Lower lobe of right lung (tissue), 2 donors: ENCODE results near the gene MTMR12. TPM values are rescaled to one million over a fixed set of nuclear protein-coding genes. Genes with fewer than 3 reads are reported as not detected.

Experiments used
- ATAC-seq, 2 donors: fragments of 200-7000 bp; cut with Tn5 transposase; one replicate each; pipeline ENCODE4 v1.9.1; 2020 to 2022; ENCODE audit warnings: mild to moderate bottlenecking in 2 of 2, moderate library complexity in 2 of 2
- DNase-seq: peaks from one replicate; pipeline ENCODE4 v3.0.0-alpha.2; 2020
- H3K27ac ChIP-seq: fragments of 200-600 bp; one replicate; pipeline ENCODE4 v1.8.0; 2022
- H3K27me3 ChIP-seq: fragments of 200-600 bp; one replicate; pipeline ENCODE4 v1.8.0; 2022; ENCODE audit warnings: low read depth
- H3K36me3 ChIP-seq: fragments of 200-600 bp; one replicate; pipeline ENCODE4 v1.8.0; 2022; ENCODE audit warnings: mild to moderate bottlenecking
- H3K4me1 ChIP-seq: fragments of 200-600 bp; one replicate; pipeline ENCODE4 v1.8.0; 2022
- H3K4me3 ChIP-seq: fragments of 200-600 bp; one replicate; pipeline ENCODE4 v1.8.0; 2022; ENCODE audit warnings: mild to moderate bottlenecking
- H3K9me3 ChIP-seq: fragments of 200-600 bp; one replicate; pipeline ENCODE4 v1.8.0; 2022
- CTCF ChIP-seq: fragments of 200-600 bp; IDR thresholded peaks from one replicate; pipeline ENCODE4 v1.8.0; 2022; ENCODE audit warnings: antibody characterized with exemption, mild to moderate bottlenecking
- intact Hi-C: fragments of 100-400 bp; cut with DNase I; formaldehyde crosslinking; loops from one replicate; pipeline ENCODE4 v1.11.0; 2022
- total RNA-seq: library from RNA; stranded (reverse); fragmentation: NEBNext Ultra II Directional; extraction: Animal tissue kit (Norgen Biotek cat#: 25700); gene quantifications from one replicate; pipeline ENCODE4 v1.2.1, GENCODE V29; 2021
- donor health status: DM: no; HTN: yes; CAD: no; lungs with severe emphysema.

Gene MTMR12
- total RNA-seq, 1 donor from 2014 or later: 39.3 TPM

- H3K4me1 ChIP-seq: peaks cover 32% of the 10 kb centered on the region
- H3K36me3 ChIP-seq: peaks cover 38% of the 10 kb centered on the region
- peak overlapping the region; percentile 42 for H3K27ac ChIP-seq
- no peaks in the 10 kb centered on the region for H3K27me3 ChIP-seq
- no peaks in the 10 kb centered on the region for H3K9me3 ChIP-seq
- no peak for TF ChIP-seq CTCF
- no peak for DNase-seq
- ATAC-seq: peak; percentile 79 to 81
- intact Hi-C loops: no loop called here
- H3K4me3 ChIP-seq: no peak overlapping the region
Observed at GRCh38 chr5:32276173-32276853, 36.4 kb downstream of the MTMR12 start.

- DNase-seq (no peak), ATAC-seq (peak in 1 of 2 donors; percentile 54)
- H3K9me3 ChIP-seq: no peaks in the 10 kb centered on the region
- no peaks in the 10 kb centered on the region for H3K27me3 ChIP-seq
- no peak overlapping the region for H3K27ac ChIP-seq
- peaks cover 48% of the 10 kb centered on the region for H3K36me3 ChIP-seq
- peaks cover 32% of the 10 kb centered on the region for H3K4me1 ChIP-seq
- H3K4me3 ChIP-seq: no peak overlapping the region
- no peak for TF ChIP-seq CTCF
- intact Hi-C loops: no loop called here
Observed at GRCh38 chr5:32275396-32275741, 37.4 kb downstream of the MTMR12 start.

GRCh38 chr5:32274548-32275395 is 38.0 kb downstream of the MTMR12 start:
- intact Hi-C loops: no loop called here
- no peak for TF ChIP-seq CTCF
- Histone ChIP-seq H3K27ac (no peak overlapping the region), H3K9me3 (no peaks in the 10 kb centered on the region), H3K27me3 (no peaks in the 10 kb centered on the region), H3K4me1 (peaks cover 30% of the 10 kb centered on the region), H3K36me3 (peaks cover 52% of the 10 kb centered on the region), H3K4me3 (no peak overlapping the region)
- DNase-seq: no peak
- ATAC-seq: no peak

GRCh38 chr5:32273821-32274220 is 38.9 kb downstream of the MTMR12 start:
- ATAC-seq (no peak), DNase-seq (no peak)
- Histone ChIP-seq H3K36me3 (peaks cover 57% of the 10 kb centered on the region), H3K4me1 (peaks cover 28% of the 10 kb centered on the region), H3K27ac (no peak overlapping the region), H3K4me3 (no peak overlapping the region), H3K27me3 (no peaks in the 10 kb centered on the region), H3K9me3 (no peaks in the 10 kb centered on the region)
- intact Hi-C loops: no loop called here
- TF ChIP-seq CTCF: no peak

- DNase-seq (no peak), ATAC-seq (no peak)
- intact Hi-C loops: no loop called here
- no peaks in the 10 kb centered on the region for H3K27me3 ChIP-seq
- peaks cover 67% of the 10 kb centered on the region for H3K36me3 ChIP-seq
- H3K27ac ChIP-seq: no peak overlapping the region
- no peaks in the 10 kb centered on the region for H3K9me3 ChIP-seq
- H3K4me1 ChIP-seq: peaks cover 28% of the 10 kb centered on the region
- TF ChIP-seq CTCF: no peak
- H3K4me3 ChIP-seq: no peak overlapping the region
Observed at GRCh38 chr5:32272746-32273145, 40.0 kb downstream of the MTMR12 start.
